Measurements from ENCODE around the gene TEX36.
"Not testable (repeated sequence)": the region's sequence is repeated elsewhere in the genome, so short reads cannot be mapped to it uniquely, and the experiment has no call there.

The TEX36 gene

GRCh38 chr10:125628104-125629049 is 54.6 kb downstream of the TEX36 start:
- no peak for DNase-seq

- no peak for DNase-seq
These were observed 55.3 kb downstream of the TEX36 start for GRCh38 chr10:125627646-125628045.

GRCh38 chr10:125626671-125627070 is 56.3 kb downstream of the TEX36 start:
- no peak for DNase-seq

- DNase-seq: no peak
These were observed 57.4 kb downstream of the TEX36 start for GRCh38 chr10:125625586-125625985.

- DNase-seq: no peak
These were observed 58.2 kb downstream of the TEX36 start for GRCh38 chr10:125624800-125625199.

DNA sequence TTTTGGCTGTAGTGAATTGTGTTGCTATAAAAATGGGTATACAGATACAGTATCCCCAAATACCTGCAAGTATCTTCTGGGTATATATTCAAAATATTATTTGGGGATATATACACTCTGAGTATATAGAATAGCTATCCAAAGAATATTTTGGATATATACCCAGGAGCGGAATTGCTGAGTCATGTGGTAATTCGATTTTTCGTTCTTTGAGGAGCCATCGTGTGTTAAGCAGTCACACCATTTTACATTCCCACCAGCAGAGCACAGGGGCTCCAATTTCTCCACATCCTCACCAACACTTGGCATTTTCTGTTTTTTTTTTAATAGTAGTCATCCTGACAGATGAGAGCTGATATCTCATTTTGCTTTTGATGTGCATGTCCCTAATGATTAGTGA is 61.9 kb downstream of the TEX36 start:
- DNase-seq: no peak

- DNase-seq: no peak
These were observed 62.6 kb downstream of the TEX36 start for GRCh38 chr10:125620401-125620800.

GRCh38 chr10:125613062-125613461 is 69.9 kb downstream of the TEX36 start:
- DNase-seq: not testable (repeated sequence)

- DNase-seq: no peak
These were observed 71.2 kb downstream of the TEX36 start for GRCh38 chr10:125611756-125612155.

- no peak for DNase-seq
These were observed 71.7 kb downstream of the TEX36 start for GRCh38 chr10:125611216-125611615.

DNA sequence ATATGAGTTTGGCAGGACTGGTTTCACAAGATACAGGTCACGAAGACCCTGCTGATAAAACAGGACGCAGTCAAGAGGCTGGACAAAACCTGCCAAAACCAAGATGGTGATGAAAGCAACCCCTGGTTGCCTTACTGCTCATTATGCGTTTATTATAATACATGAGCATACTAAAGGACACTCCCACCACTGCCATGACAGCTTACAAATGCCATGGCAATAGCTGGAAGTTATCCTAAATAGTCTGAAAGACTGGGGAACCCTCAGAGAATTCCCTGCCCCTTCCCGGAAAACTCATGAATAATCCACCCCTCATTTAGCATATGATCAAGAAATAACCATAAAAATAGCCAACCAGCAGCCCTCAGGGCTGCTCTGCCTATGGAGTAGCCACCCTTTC is 73.1 kb downstream of the TEX36 start:
- no peak for DNase-seq

DNA sequence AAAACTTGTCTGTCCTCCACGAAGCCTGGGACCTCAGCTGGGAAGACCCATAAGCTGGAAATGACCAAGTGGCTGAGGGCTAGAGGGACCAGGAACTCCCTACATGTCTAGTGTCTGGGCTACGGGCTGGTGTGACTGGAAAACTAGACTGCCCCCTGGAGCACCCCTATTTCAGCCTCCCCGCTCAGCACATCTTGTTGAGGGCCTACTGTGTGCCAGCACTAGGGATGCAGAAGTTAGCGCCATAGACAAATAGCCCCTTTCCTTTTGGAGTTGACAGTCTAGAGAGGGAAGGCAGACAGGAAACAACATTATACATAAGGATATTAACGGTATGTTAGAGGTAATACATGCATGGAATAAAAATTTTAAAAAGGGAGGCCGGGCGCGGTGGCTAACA is 74.5 kb downstream of the TEX36 start:
- no peak for DNase-seq

DNA sequence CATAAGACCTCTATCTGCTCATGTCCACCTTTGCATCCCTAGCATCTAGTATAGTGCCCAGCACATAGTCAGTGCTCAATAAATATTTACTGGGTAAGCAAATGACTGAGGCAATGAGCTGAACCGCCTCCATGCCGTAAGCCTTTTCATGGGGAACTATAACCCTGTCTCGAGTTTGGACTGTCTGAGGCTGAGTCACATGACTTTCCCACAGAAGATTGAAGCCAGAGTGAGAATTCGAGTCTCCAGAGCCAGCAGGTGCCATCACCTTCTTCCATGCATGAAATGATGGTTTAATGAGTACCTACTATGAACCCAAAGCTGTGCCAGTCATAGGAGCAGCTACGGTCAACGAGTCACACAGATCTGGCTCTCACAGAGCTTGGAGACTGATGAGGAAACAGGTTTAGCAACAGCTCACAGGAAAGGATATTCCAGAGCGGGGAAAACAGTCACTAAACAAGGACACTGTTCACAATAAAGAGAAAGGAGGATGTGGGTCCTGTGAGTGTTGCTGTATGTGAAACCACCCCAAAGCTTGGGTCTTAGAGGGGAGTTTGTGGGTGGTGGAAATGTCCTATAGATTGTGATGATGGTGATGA is 75.2 kb downstream of the TEX36 start:
- no peak for DNase-seq

- no peak for DNase-seq
These were observed 76.5 kb downstream of the TEX36 start for GRCh38 chr10:125606414-125607010.
